Central memory CD8-positive, alpha-beta T cell (primary cell): ENCODE results near the gene ATP7A.
"Not testable (repeated sequence)": the region's sequence is repeated elsewhere in the genome, so short reads cannot be mapped to it uniquely, and the experiment has no call there.

Experiments used
- ATAC-seq: fragments of 150-1000 bp; cut with Tn5 transposase; replicated peaks from 2 replicates; pipeline ENCODE4 v1.10.0; 2022; ENCODE audit warnings: mild to moderate bottlenecking, moderate FRiP score, moderate number of reproducible peaks; ENCODE audit not compliant: poor library complexity, severe bottlenecking; ENCODE audit errors: extremely low read depth
- DNase-seq, 2 donors: peaks; one replicate each; pipeline ENCODE4 v3.0.0; 2021; ENCODE audit warnings: low spot score in 2 of 2
- H3K27ac Mint-ChIP-seq: one replicate; pipeline ENCODE4 v1.8.0; 2022; ENCODE audit warnings: low read depth, mild to moderate bottlenecking, moderate library complexity, mixed read lengths
- H3K27me3 Mint-ChIP-seq: one replicate; pipeline ENCODE4 v1.8.0; 2022; ENCODE audit warnings: mixed read lengths
- H3K36me3 Mint-ChIP-seq: one replicate; pipeline ENCODE4 v1.8.0; 2022; ENCODE audit warnings: mild to moderate bottlenecking, moderate library complexity, mixed read lengths; ENCODE audit not compliant: insufficient read depth
- H3K4me1 Mint-ChIP-seq: one replicate; pipeline ENCODE4 v1.8.0; 2022; ENCODE audit warnings: mixed read lengths
- H3K4me3 Mint-ChIP-seq: one replicate; pipeline ENCODE4 v1.8.0; 2022; ENCODE audit warnings: mild to moderate bottlenecking, moderate library complexity, mixed read lengths
- H3K9me3 Mint-ChIP-seq: one replicate; pipeline ENCODE4 v1.8.0; 2022; ENCODE audit warnings: mixed read lengths

The ATP7A gene

GRCh38 chrX:77910108-77910840 is at the start of gene ATP7A:
ATP7A (plus strand) TSS chrX:77910693; CDS start chrX:77971642, 60,949 bp downstream.
- H3K36me3 Mint-ChIP-seq, result peaks cover 19% of the 10 kb centered on the region
- H3K27ac Mint-ChIP-seq, result peak within 1 kb of the TSS; percentile 96
- no peaks in the 10 kb centered on the region for H3K27me3 Mint-ChIP-seq
- H3K9me3 Mint-ChIP-seq, result no peaks in the 10 kb centered on the region
- ATAC-seq (peak; percentile 94), DNase-seq (peak; percentile 65 to 86)
- peaks cover 11% of the 10 kb centered on the region for H3K4me1 Mint-ChIP-seq
- H3K4me3 Mint-ChIP-seq, result peak within 1 kb of the TSS; percentile 96

- H3K36me3 Mint-ChIP-seq, result peaks cover 26% of the 10 kb centered on the region
- H3K27me3 Mint-ChIP-seq, result no peaks in the 10 kb centered on the region
- no peaks in the 10 kb centered on the region for H3K9me3 Mint-ChIP-seq
- DNase-seq (no peak), ATAC-seq (no peak)
- no peak overlapping the region for H3K4me3 Mint-ChIP-seq
- peaks cover 6% of the 10 kb centered on the region for H3K4me1 Mint-ChIP-seq
- H3K27ac Mint-ChIP-seq, result no peak overlapping the region
These were observed 35.1 kb upstream of the ATP7A start for GRCh38 chrX:77875372-77875771.

- not testable (repeated sequence) for H3K9me3 Mint-ChIP-seq, H3K27me3 Mint-ChIP-seq, DNase-seq, H3K27ac Mint-ChIP-seq, H3K4me3 Mint-ChIP-seq, ATAC-seq, H3K4me1 Mint-ChIP-seq
- peaks cover 11% of the 10 kb centered on the region for H3K36me3 Mint-ChIP-seq
These were observed 29.1 kb upstream of the ATP7A start for GRCh38 chrX:77881418-77881817.

- Mint-ChIP-seq H3K4me1 (peaks cover 23% of the 10 kb centered on the region), H3K4me3 (peak overlapping the region; percentile 97)
These were observed 17.6 kb upstream of the ATP7A start for GRCh38 chrX:77892887-77893286.

GRCh38 chrX:77893713-77894112 is 16.8 kb upstream of the ATP7A start:
- Mint-ChIP-seq H3K4me3 (peak overlapping the region; percentile 97), H3K9me3 (no peaks in the 10 kb centered on the region), H3K27ac (peak overlapping the region; percentile 99), H3K4me1 (peaks cover 23% of the 10 kb centered on the region), H3K36me3 (peaks cover 12% of the 10 kb centered on the region), H3K27me3 (no peaks in the 10 kb centered on the region)
- DNase-seq (no peak), ATAC-seq (no peak)

More at GRCh38 chrX:77892887-77893286, 17.6 kb upstream of the ATP7A start:
- no peak for DNase-seq
- H3K27ac Mint-ChIP-seq, result peak overlapping the region; percentile 24
- peaks cover 12% of the 10 kb centered on the region for H3K36me3 Mint-ChIP-seq
- no peaks in the 10 kb centered on the region for H3K27me3 Mint-ChIP-seq
- no peaks in the 10 kb centered on the region for H3K9me3 Mint-ChIP-seq
- ATAC-seq, result no peak

GRCh38 chrX:77894921-77895886 is 15.3 kb upstream of the ATP7A start, which contains the start of gene MAGT1:
MAGT1 (minus strand) TSS chrX:77895435; CDS start chrX:77895410, 25 bp downstream.
- peaks cover 20% of the 10 kb centered on the region for H3K36me3 Mint-ChIP-seq
- peak; percentile 87 for ATAC-seq
- H3K27me3 Mint-ChIP-seq, result no peaks in the 10 kb centered on the region
- peak; percentile 66 to 90 for DNase-seq
- peaks cover 23% of the 10 kb centered on the region for H3K4me1 Mint-ChIP-seq
- no peaks in the 10 kb centered on the region for H3K9me3 Mint-ChIP-seq
- H3K4me3 Mint-ChIP-seq, result peak within 1 kb of the TSS; percentile 97
- peak within 1 kb of the TSS; percentile 99 for H3K27ac Mint-ChIP-seq

- Mint-ChIP-seq H3K4me1 (peaks cover 23% of the 10 kb centered on the region), H3K9me3 (no peaks in the 10 kb centered on the region), H3K27ac (peak within 1 kb of the TSS; percentile 94), H3K36me3 (peaks cover 36% of the 10 kb centered on the region), H3K27me3 (no peaks in the 10 kb centered on the region), H3K4me3 (peak within 1 kb of the TSS; percentile 90)
- peak; percentile 52 for ATAC-seq
- peak; percentile 18 to 77 for DNase-seq
These were observed 11.2 kb upstream of the ATP7A start, which contains the start of gene COX7B for GRCh38 chrX:77899081-77899828. COX7B (plus strand) TSS chrX:77899468; CDS start chrX:77899554, 86 bp downstream.

GRCh38 chrX:77900688-77901087 is 9.8 kb upstream of the ATP7A start:
- ATAC-seq (no peak), DNase-seq (no peak)
- H3K4me3 Mint-ChIP-seq, result peak overlapping the region; percentile 90
- no peaks in the 10 kb centered on the region for H3K27me3 Mint-ChIP-seq
- peaks cover 13% of the 10 kb centered on the region for H3K4me1 Mint-ChIP-seq
- no peaks in the 10 kb centered on the region for H3K9me3 Mint-ChIP-seq
- peak overlapping the region; percentile 94 for H3K27ac Mint-ChIP-seq
- H3K36me3 Mint-ChIP-seq, result peaks cover 36% of the 10 kb centered on the region

- Mint-ChIP-seq H3K27me3 (no peaks in the 10 kb centered on the region), H3K4me1 (peaks cover 11% of the 10 kb centered on the region), H3K4me3 (peak overlapping the region; percentile 18), H3K36me3 (peaks cover 41% of the 10 kb centered on the region), H3K27ac (no peak overlapping the region), H3K9me3 (no peaks in the 10 kb centered on the region)
- no peak for ATAC-seq
- DNase-seq, result no peak
These were observed 9.0 kb upstream of the ATP7A start for GRCh38 chrX:77901506-77901905.

- Mint-ChIP-seq H3K36me3 (no peaks in the 10 kb centered on the region), H3K4me1 (peaks cover 12% of the 10 kb centered on the region), H3K4me3 (peak overlapping the region; percentile 54), H3K27ac (peak overlapping the region; percentile 95), H3K27me3 (no peaks in the 10 kb centered on the region), H3K9me3 (no peaks in the 10 kb centered on the region)
- ATAC-seq (no peak), DNase-seq (no peak)
These were observed 6.9 kb downstream of the ATP7A start for GRCh38 chrX:77917294-77917933.

- Mint-ChIP-seq H3K4me1 (peaks cover 12% of the 10 kb centered on the region), H3K27ac (no peak overlapping the region), H3K36me3 (no peaks in the 10 kb centered on the region), H3K4me3 (no peak overlapping the region), H3K27me3 (no peaks in the 10 kb centered on the region), H3K9me3 (no peaks in the 10 kb centered on the region)
- ATAC-seq (no peak), DNase-seq (no peak)
These were observed 8.1 kb downstream of the ATP7A start for GRCh38 chrX:77918568-77918967.
